Fibroblast of mammary gland (primary cell): ENCODE measurements around the gene PRPF40A.

Experiments
- DNase-seq: peaks from one replicate; pipeline ENCODE4 v3.0.0-alpha.2; 2010; ENCODE audit warnings: low read depth
- H3K4me3 ChIP-seq: 2 replicates; pipeline ENCODE4 v1.5.1; 2011; ENCODE audit warnings: low read depth, mild to moderate bottlenecking, low read length, moderate library complexity; ENCODE audit not compliant: control insufficient read depth
- CTCF ChIP-seq: conservative IDR thresholded peaks from 2 replicates; pipeline ENCODE4 v1.5.1; 2011; ENCODE audit warnings: low read depth, low read length, inconsistent platforms; ENCODE audit not compliant: control insufficient read depth, insufficient read depth

PRPF40A gene

GRCh38 chr2:152715854-152716428 is 1.3 kb downstream of the PRPF40A start:
- DNase-seq, result peak; percentile 43

GRCh38 chr2:152715112-152715511 is 2.1 kb downstream of the PRPF40A start:
- no peak overlapping the region for H3K4me3 ChIP-seq
- DNase-seq, result no peak
- TF ChIP-seq CTCF, result no peak

More at GRCh38 chr2:152715854-152716428, 1.3 kb downstream of the PRPF40A start:
- peak overlapping the region; percentile 97 for H3K4me3 ChIP-seq
- peak; percentile 71 for TF ChIP-seq CTCF

GRCh38 chr2:152710713-152711112 is 6.5 kb downstream of the PRPF40A start:
- TF ChIP-seq CTCF, result no peak
- no peak overlapping the region for H3K4me3 ChIP-seq
- no peak for DNase-seq

- no peak for DNase-seq
- no peak for TF ChIP-seq CTCF
- H3K4me3 ChIP-seq, result no peak overlapping the region
These were observed 8.5 kb downstream of the PRPF40A start for GRCh38 chr2:152708742-152709141.

- TF ChIP-seq CTCF, result no peak
- DNase-seq, result no peak
- no peak overlapping the region for H3K4me3 ChIP-seq
These were observed 10.7 kb downstream of the PRPF40A start for GRCh38 chr2:152706477-152707021.

- TF ChIP-seq CTCF, result no peak
- DNase-seq, result no peak
- no peak overlapping the region for H3K4me3 ChIP-seq
These were observed 16.1 kb downstream of the PRPF40A start for GRCh38 chr2:152701198-152701597.
